ES-I3 (cell line): ENCODE data around the gene PDE11A.
"Not testable (repeated sequence)": the region's sequence is repeated elsewhere in the genome, so short reads cannot be mapped to it uniquely, and the experiment has no call there.

Source experiments
- H3K36me3 ChIP-seq: 2 replicates; pipeline ENCODE4 v1.6.1; 2013; ENCODE audit warnings: mild to moderate bottlenecking, low read length, control low read depth, moderate library complexity; ENCODE audit not compliant: insufficient read depth
- H3K4me1 ChIP-seq: 2 replicates; pipeline ENCODE4 v1.6.1; 2013; ENCODE audit warnings: mild to moderate bottlenecking, control low read depth, low read length; ENCODE audit not compliant: insufficient read depth
- H3K9ac ChIP-seq: 2 replicates; pipeline ENCODE4 v1.6.1; 2013; ENCODE audit warnings: low read depth, mild to moderate bottlenecking, low read length, moderate library complexity
- H3K9me3 ChIP-seq: 2 replicates; pipeline ENCODE4 v1.6.1; 2013; ENCODE audit warnings: mild to moderate bottlenecking, low read length, moderate library complexity; ENCODE audit not compliant: control insufficient read depth, insufficient read depth

The PDE11A gene

DNA sequence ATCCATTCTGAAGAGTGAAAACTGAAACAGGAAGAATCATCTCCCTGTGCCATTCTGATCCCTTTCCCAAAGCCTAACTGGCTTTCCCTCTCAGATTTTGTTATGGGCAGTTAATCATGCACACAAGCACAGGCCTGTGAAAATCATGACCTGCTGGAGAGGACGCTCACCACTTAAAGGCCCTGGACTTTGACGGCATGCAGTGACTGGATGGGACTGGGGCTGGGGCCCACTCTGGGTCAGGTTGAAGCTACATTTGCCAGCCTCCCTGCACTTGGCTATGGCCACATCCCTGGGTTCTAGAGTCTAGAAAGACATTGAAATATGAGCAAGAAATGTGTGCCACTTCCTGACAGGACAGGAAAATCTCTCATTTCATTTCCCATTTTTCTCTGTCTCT, 12.9 kb downstream of the PDE11A start:
- Histone ChIP-seq H3K9ac (no peak overlapping the region), H3K4me1 (no peaks in the 10 kb centered on the region), H3K9me3 (no peaks in the 10 kb centered on the region), H3K36me3 (no peaks in the 10 kb centered on the region)

DNA sequence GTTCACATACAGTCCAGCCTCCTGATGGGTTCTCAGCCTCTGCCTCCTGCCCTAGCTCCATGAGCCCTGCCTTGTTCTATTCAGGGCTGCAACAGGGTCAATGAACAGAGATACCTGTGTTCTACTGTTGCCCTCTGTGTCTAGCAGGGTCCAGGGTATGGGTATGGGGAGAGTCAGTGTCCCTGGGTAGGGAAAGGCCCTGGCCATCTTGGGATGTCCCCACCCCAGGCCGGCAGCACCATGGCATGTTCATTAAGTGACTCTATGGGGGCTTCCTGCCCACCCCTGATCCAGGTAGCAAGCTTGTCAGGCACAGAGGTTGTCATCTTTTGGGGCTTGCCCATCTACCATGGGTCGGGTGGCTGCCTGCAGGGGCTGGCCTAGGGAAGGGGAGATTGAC, 13.5 kb downstream of the PDE11A start:
- Histone ChIP-seq H3K4me1 (no peaks in the 10 kb centered on the region), H3K36me3 (no peaks in the 10 kb centered on the region), H3K9me3 (no peaks in the 10 kb centered on the region), H3K9ac (no peak overlapping the region)

GRCh38 chr2:178057179-178057680, 15.3 kb downstream of the PDE11A start:
- H3K9me3 ChIP-seq, result no peaks in the 10 kb centered on the region
- no peak overlapping the region for H3K9ac ChIP-seq
- H3K36me3 ChIP-seq, result no peaks in the 10 kb centered on the region
- no peaks in the 10 kb centered on the region for H3K4me1 ChIP-seq

DNA sequence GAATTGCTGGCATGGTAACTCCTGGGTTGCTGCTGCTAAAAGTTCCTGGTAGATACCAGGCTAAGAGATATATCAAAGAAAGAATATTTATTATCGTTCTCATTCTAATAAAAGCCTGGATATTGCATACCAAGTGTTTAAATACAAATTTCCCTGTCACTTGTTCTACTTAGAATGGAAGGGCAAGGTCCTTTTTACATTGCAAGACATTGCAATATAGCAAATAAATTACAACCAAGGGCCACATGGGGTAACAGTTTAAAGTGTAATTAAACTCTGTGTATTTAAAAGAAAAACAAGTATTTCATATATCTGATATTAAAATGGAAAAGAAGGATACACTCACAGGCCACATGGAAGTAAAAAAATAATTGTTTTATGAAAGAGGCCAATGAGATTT, 16.2 kb downstream of the PDE11A start:
- Histone ChIP-seq H3K9ac (no peak overlapping the region), H3K9me3 (no peaks in the 10 kb centered on the region)

DNA sequence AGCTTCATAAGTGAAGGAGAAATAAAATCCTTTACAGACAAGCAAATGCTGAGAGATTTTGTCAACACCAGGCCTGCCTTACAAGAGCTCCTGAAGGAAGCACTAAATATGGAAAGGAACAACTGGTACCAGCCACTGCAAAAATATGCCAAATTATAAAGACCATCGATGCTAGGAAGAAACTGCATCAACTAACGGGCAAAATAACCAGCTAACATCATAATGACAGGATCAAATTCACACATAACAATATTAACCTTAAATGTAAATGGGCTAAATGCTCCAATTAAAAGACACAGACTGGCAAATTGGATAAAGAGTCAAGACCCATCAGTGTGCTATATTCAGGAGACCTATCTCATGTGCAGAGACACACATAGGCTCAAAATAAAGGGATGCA, 21.3 kb downstream of the PDE11A start:
- not testable (repeated sequence) for H3K9me3 ChIP-seq, H3K4me1 ChIP-seq

More for the DNA sequence above, 16.2 kb downstream of the PDE11A start:
- Histone ChIP-seq H3K36me3 (no peaks in the 10 kb centered on the region), H3K4me1 (no peaks in the 10 kb centered on the region)

GRCh38 chr2:178047391-178047790, 25.2 kb downstream of the PDE11A start:
- no peaks in the 10 kb centered on the region for H3K36me3 ChIP-seq
- no peaks in the 10 kb centered on the region for H3K4me1 ChIP-seq
- no peaks in the 10 kb centered on the region for H3K9me3 ChIP-seq
- no peak overlapping the region for H3K9ac ChIP-seq

More for the DNA sequence above, 21.3 kb downstream of the PDE11A start:
- H3K9ac ChIP-seq, H3K36me3 ChIP-seq: not testable (repeated sequence)

GRCh38 chr2:178044836-178045235, 27.7 kb downstream of the PDE11A start:
- H3K4me1 ChIP-seq, result no peaks in the 10 kb centered on the region
- H3K9ac ChIP-seq, result no peak overlapping the region
- H3K9me3 ChIP-seq, result no peaks in the 10 kb centered on the region
- no peaks in the 10 kb centered on the region for H3K36me3 ChIP-seq

DNA sequence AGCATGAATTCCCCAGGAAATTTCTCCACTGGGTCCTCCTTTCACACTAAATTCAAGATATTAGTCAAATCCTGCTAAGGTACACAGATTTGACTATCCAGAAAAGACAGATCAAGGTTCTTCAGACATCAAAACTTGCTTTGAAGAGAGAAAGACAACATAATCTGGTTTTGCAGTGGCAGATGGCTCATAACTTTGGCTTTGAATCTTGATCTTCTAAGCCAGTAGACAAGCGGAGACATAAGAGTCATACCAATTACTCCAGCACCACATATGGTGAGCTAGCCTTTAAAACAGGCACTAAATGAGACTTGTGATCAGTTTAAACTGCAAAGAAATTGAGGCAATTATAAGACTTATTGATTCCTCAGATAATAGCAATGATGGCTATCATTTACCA, 29.3 kb downstream of the PDE11A start:
- H3K9me3 ChIP-seq, result no peaks in the 10 kb centered on the region
- H3K9ac ChIP-seq, result no peak overlapping the region
- H3K36me3 ChIP-seq, result no peaks in the 10 kb centered on the region
- no peaks in the 10 kb centered on the region for H3K4me1 ChIP-seq

GRCh38 chr2:178033583-178033982, 39.0 kb downstream of the PDE11A start:
- H3K4me1 ChIP-seq, H3K36me3 ChIP-seq, H3K9me3 ChIP-seq, H3K9ac ChIP-seq: not testable (repeated sequence)

- Histone ChIP-seq H3K36me3 (no peaks in the 10 kb centered on the region), H3K4me1 (no peaks in the 10 kb centered on the region), H3K9ac (no peak overlapping the region), H3K9me3 (no peaks in the 10 kb centered on the region)
These were observed 43.2 kb downstream of the PDE11A start for GRCh38 chr2:178029342-178029741.

- no peaks in the 10 kb centered on the region for H3K9me3 ChIP-seq
- H3K9ac ChIP-seq, result no peak overlapping the region
- H3K36me3 ChIP-seq, result no peaks in the 10 kb centered on the region
- H3K4me1 ChIP-seq, result no peaks in the 10 kb centered on the region
These were observed 46.9 kb downstream of the PDE11A start for GRCh38 chr2:178025551-178026185.

GRCh38 chr2:178018141-178018540, 54.4 kb downstream of the PDE11A start:
- no peak overlapping the region for H3K9ac ChIP-seq
- no peaks in the 10 kb centered on the region for H3K9me3 ChIP-seq
- H3K36me3 ChIP-seq, result no peaks in the 10 kb centered on the region
- H3K4me1 ChIP-seq, result no peaks in the 10 kb centered on the region

DNA sequence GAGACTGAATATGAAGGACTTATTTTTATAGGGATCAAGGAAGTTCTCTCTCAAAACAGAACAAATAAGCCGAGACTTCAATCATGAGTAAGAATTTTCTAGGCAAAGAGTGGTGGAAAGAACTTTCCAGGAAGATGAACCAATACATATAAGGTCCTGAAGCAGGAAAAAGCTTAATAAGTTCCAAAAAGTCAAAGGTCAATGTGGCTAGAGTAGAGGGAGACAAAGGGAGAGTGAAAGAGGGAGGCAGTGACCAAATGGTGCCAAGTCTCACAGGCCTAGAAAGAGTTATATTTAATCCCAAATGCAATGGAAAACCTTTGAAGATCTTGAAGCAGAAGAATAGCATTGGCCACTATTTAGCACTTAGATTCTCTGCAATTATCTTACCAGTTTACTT, 56.0 kb downstream of the PDE11A start:
- no peak overlapping the region for H3K9ac ChIP-seq
- H3K9me3 ChIP-seq, result no peaks in the 10 kb centered on the region
- H3K4me1 ChIP-seq, result no peaks in the 10 kb centered on the region
- no peaks in the 10 kb centered on the region for H3K36me3 ChIP-seq

- Histone ChIP-seq H3K9me3 (no peaks in the 10 kb centered on the region), H3K36me3 (no peaks in the 10 kb centered on the region), H3K4me1 (no peaks in the 10 kb centered on the region), H3K9ac (no peak overlapping the region)
These were observed 59.9 kb downstream of the PDE11A start for GRCh38 chr2:178012639-178013038.

DNA sequence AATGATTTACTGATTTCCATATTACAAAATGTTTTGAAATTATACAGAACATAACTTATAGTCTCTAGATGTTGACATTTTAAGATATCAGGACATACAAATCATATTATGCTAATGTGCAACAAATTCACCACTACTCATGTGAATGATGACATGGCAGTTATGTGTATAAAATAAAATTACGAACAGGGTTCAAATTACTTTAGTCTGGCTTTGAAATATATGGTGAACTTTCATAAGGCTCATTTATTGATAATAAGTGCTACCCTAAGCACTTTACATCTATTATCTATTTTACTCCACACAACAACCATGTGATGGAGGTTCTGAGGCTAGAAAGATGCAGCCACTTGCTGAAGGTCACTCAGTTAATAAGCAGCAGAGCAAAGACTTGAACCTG, 62.8 kb downstream of the PDE11A start:
- H3K36me3 ChIP-seq, result no peaks in the 10 kb centered on the region
- H3K9me3 ChIP-seq, result no peaks in the 10 kb centered on the region
- H3K9ac ChIP-seq, result no peak overlapping the region
- no peaks in the 10 kb centered on the region for H3K4me1 ChIP-seq
